ENCODE measurements around the gene NIP7. TPM values are rescaled to one million over a fixed set of nuclear protein-coding genes. Genes with fewer than 3 reads are reported as not detected.

NIP7 gene
- total and polyA plus RNA-seq, 2 of the 8 experiments (the other 6 are each of a cell fraction or from before 2014, with no cell fraction given): 14.5 to 52.2 TPM

- H3K9ac ChIP-seq (replicated peaks in 1 of 4; ENCODE audit: extremely low read depth in 1 of 4, low read depth in 3 of 4, low read length in 3 of 4): no peak overlapping the region
- no peak overlapping the region for H2AFZ ChIP-seq (ENCODE audit: low read length)
- H3K14ac ChIP-seq (ENCODE audit: insufficient read length): no peak overlapping the region
- H3K9me3 ChIP-seq (ENCODE audit: insufficient read depth in 2 of 2, low read depth in 1 of 2, low read length in 1 of 2): no peaks in the 10 kb centered on the region
- H3K56ac ChIP-seq (replicated peaks; ENCODE audit: insufficient read length, low read depth, low read length): no peak overlapping the region
- H2BK120ac ChIP-seq (replicated peaks; ENCODE audit: low read depth, low read length): no peak overlapping the region
- H3K18ac ChIP-seq (ENCODE audit: extremely low read depth, low read length): no peak overlapping the region
- no peak overlapping the region for H3K4me3 ChIP-seq (ENCODE audit: extremely low read depth in 1 of 4, insufficient read depth in 2 of 4, low read depth in 3 of 4, low read length in 4 of 4)
- H2BK12ac ChIP-seq (ENCODE audit: low read depth, low read length): no peak overlapping the region
- H2BK20ac ChIP-seq (ENCODE audit: low read length): no peak overlapping the region
- H3K36me3 ChIP-seq (ENCODE audit: control insufficient read depth in 2 of 4, insufficient read depth in 4 of 4, low read length in 3 of 4): no peaks in the 10 kb centered on the region
- POLR2A ChIA-PET (ENCODE audit: partially characterized antibody): interaction anchor here (1.3 to 29.8 kb wide), 3 partner anchors 9 to 30 kb away, joined by 3 to 497 read pairs (median 13); partner anchors contain the start of genes COG8, NIP7, PDF and VPS4A
- CTCF ChIA-PET (ENCODE audit: partially characterized antibody): no interaction called here
- TF ChIP-seq SIX5 (IDR thresholded peaks at IDR 0.05; ENCODE audit: low read depth, low read length): no peak
- no peak for TF ChIP-seq CREB1 (IDR thresholded peaks at IDR 0.05)
- TF ChIP-seq CEBPB (IDR thresholded peaks at IDR 0.05; ENCODE audit: low read depth, low read length): no peak
- TF ChIP-seq KDM1A (IDR thresholded peaks at IDR 0.05; ENCODE audit: borderline replicate concordance, low read length): no peak
- DNase-seq (ENCODE audit: low read depth in 1 of 2, low spot score in 2 of 2) (no peak), FAIRE-seq (no peak)
- no peak overlapping the region for H4K5ac ChIP-seq (ENCODE audit: insufficient read length, low read depth, low read length)
- no peaks in the 10 kb centered on the region for H4K20me1 ChIP-seq (replicated peaks in 1 of 2; ENCODE audit: control insufficient read depth in 1 of 2, insufficient read depth in 2 of 2, low read length in 2 of 2)
- H3K27ac ChIP-seq (ENCODE audit: low read depth, low read length): no peak overlapping the region
- H3K4me1 ChIP-seq (replicated peaks in 1 of 4; ENCODE audit: control insufficient read depth in 3 of 4, insufficient read depth in 4 of 4, low read length in 3 of 4): no peaks in the 10 kb centered on the region
- no peak overlapping the region for H2BK5ac ChIP-seq (ENCODE audit: low read depth, low read length)
- 94% methylated on average over 10 of the region's 10 CpGs; no CpG with 5 or more reads in 1 of the 2 experiments for WGBS, 2 experiments (ENCODE audit: extremely low coverage in 1 of 2, insufficient coverage in 1 of 2, insufficient read length in 1 of 2, insufficient replicate concordance in 2 of 2, low coverage in 1 of 2, low lambda C conversion rate in 2 of 2, missing lambda C conversion rate in 1 of 2)
- no peak overlapping the region for H2AK5ac ChIP-seq (ENCODE audit: low read depth, low read length)
- H3K4ac ChIP-seq (replicated peaks; ENCODE audit: insufficient read length, low read depth, low read length): no peak overlapping the region
- H3K79me2 ChIP-seq (ENCODE audit: control insufficient read depth in 1 of 2, insufficient read depth in 2 of 2, low read length in 2 of 2): no peaks in the 10 kb centered on the region
- H3K27me3 ChIP-seq (replicated peaks in 1 of 4; ENCODE audit: control insufficient read depth in 3 of 4, extremely low read depth in 1 of 4, insufficient read depth in 3 of 4, low read length in 3 of 4): no peaks in the 10 kb centered on the region
- no peak overlapping the region for H2BK15ac ChIP-seq (ENCODE audit: low read length)
- H3K79me1 ChIP-seq (ENCODE audit: low read depth, low read length): no peaks in the 10 kb centered on the region
- no peak overlapping the region for H4K8ac ChIP-seq (ENCODE audit: extremely low read depth, insufficient read depth, low read length)
- H3K23me2 ChIP-seq (ENCODE audit: low read depth, low read length): no peaks in the 10 kb centered on the region
- H4K91ac ChIP-seq (replicated peaks; ENCODE audit: insufficient read length, low read length): no peak overlapping the region
- no peak overlapping the region for H3K4me2 ChIP-seq (ENCODE audit: insufficient read depth in 1 of 2, low read depth in 2 of 2, low read length in 2 of 2)
- no peak overlapping the region for H3K23ac ChIP-seq (ENCODE audit: insufficient read length)
Observed at GRCh38 chr16:69349536-69349935, 10.0 kb downstream of the NIP7 start.
